NOMO-1 treated with DMSO at 0.1 percent for 48 hours (cell line): ENCODE data around the gene ABCA3.
A peak's percentile ranks its signal among the peaks of the same experiment; 100 is the strongest.

ENCODE experiments used
- DNase-seq: peaks from one replicate; lab custom pipeline; 2025; ENCODE audit not compliant: unreplicated experiment; lab: John Stamatoyannopoulos, UW

The ABCA3 gene

GRCh38 chr16:2319606-2320005 lies 20.9 kb downstream of the ABCA3 start:
- no peak for DNase-seq

DNA sequence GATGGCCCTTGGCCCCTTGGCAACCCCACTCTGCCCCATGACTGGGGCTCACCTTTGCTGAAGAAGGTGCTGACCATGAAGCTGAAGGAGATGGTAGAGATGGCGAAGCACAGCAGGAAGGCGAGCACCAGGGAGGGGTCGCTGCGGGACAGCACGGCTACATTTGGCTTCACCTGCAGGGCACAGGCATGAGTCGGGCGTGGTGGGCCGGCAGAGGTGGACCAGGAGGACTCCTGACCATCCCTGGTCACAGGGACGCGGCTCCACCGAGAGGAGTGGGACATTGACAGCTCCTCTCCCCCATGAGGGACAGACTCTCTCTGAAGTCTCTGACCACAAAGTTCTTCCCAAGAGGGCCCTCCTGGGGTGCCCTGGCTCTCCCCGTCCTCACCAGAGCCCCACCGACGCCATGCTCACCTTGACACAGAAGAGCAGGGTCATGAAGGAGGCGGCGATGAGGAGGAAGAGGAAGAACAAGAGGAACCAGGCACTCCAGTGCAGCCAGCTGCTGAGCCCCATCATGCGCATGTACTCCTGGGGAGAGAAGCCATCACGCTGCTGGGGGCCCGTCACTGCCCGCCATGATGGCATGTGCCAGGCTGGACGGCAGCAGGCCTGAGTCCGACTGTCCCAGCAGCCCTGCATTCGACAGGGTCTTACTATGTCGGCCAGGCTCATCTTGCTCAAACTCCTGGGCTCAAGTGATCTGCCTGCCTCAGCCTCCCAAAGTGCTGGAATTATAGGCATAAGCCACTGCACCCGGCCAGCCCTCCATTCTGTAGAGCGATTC lies 23.1 kb downstream of the ABCA3 start:
- no peak for DNase-seq

GRCh38 chr16:2308089-2308962 lies 32.2 kb downstream of the ABCA3 start:
- no peak for DNase-seq

GRCh38 chr16:2299915-2300192 lies 40.7 kb downstream of the ABCA3 start:
- no peak for DNase-seq

GRCh38 chr16:2299121-2299914 lies 41.2 kb downstream of the ABCA3 start:
- no peak for DNase-seq

DNA sequence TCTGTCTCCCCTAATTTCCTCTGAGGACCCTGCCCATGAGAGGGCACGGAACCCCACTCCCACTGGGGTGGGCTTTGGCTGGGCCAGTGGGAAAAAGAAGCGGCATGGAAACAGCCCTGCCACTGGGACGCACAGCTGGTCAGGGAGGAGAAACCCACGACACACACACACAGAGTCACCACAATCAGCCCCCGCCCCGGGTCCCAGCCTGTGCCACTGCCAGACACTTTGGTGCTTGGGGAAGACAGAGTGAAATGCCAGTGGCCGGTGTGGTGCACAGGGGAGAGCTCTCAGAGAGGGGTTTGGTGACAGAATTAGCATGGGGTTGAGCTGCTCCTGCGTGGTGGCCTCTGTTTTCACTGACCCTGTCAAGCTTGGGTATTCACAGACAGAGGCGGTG lies 41.9 kb downstream of the ABCA3 start:
- no peak for DNase-seq

DNA sequence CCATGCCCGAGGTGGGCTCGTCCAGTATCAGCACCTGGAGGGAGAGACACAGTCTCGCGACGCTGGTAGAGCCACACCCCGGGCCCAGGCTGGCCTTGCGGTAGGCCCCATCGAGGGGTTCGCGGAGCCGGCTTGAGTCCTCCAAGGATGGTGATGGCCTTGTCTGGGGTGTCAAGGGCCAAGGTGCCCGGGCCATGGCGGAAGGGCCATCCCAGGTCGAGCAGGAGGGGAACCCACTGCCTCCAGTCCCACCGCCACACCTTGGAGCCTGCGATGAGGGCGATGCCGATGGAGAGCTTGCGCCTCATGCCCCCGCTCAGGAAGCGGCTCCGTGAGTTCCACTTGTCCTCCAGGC lies 43.0 kb downstream of the ABCA3 start:
- DNase-seq = no peak

DNA sequence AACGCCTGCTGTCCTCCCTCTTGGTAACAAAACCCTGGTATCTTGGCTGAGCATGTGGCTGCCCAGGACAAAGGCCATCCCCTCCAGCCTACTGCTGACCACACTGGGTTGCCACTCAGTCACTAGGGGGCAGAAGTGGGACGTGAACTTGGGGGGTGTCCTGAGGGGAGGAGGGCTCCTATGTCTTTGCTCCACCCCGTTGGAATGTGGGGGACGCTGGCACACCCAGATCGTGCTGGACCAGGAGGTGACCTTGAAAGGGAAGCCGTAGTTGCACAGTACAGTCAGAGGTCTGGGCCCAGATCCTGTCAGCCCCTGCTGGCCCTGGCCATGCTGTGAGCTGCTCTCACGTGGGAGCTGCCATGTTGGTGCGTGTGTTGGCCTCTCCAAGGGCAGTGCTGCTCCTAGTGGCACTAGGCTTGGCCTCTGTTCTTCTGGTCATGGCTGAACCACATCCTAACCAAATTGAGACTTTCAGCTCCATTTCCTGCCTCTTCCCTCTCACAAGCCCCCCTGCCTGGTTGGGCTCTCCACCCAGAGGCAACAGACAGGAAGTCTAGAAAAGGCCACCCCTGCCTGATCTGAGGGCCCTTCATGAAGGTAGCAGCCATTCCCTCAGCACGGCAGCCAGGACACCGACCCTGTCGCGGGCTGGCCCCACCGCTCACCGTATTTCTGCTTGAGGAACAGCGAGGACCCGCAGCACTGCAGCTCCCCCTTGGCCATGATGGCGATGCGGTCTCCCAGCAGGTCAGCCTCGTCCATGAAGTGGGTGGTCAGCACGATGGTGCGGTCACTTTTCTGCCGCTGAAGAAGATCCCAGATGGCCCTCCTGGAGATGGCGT lies 43.6 kb downstream of the ABCA3 start:
- DNase-seq = no peak

- DNase-seq = peak; percentile 18
Observed at GRCh38 chr16:2295056-2295798, 45.3 kb downstream of the ABCA3 start.

- no peak for DNase-seq
Observed at GRCh38 chr16:2292221-2292620, 48.3 kb downstream of the ABCA3 start.

GRCh38 chr16:2289282-2289681 lies 51.2 kb downstream of the ABCA3 start:
- no peak for DNase-seq

- no peak for DNase-seq
Observed at GRCh38 chr16:2288726-2289125, 51.8 kb downstream of the ABCA3 start.

DNA sequence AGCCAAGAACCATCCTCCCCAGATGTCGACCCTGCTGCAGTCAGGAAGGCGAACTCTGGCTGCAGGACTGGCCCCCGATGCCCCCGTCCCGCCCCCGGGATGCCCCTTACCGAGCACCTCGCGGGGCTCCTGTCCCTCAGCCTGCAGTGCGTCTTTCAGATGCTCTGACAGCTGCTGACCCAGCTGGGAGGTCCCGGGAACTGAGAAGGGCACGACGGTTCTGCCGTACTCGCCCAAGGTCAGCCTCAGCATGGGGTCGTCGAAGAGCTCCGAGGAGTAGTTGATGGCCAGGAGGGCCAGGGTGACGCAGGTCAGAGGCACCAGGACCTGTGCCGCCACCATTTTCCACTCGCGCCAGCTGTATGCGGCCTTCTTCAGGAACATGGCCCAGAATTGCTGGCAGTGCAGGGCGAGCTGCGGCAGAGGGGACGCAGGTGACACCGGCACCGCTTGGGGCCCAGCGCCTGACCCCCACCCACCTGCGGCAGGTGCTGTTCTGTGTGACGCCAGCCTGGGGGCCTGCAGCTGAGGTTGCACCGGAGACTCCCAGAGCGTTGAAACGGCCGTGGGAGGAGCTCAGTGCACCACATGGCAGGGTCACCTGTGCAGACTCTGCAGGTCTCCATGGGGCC lies 52.5 kb downstream of the ABCA3 start:
- DNase-seq = no peak

- no peak for DNase-seq
Observed at GRCh38 chr16:2286550-2286949, 54.0 kb downstream of the ABCA3 start.

DNA sequence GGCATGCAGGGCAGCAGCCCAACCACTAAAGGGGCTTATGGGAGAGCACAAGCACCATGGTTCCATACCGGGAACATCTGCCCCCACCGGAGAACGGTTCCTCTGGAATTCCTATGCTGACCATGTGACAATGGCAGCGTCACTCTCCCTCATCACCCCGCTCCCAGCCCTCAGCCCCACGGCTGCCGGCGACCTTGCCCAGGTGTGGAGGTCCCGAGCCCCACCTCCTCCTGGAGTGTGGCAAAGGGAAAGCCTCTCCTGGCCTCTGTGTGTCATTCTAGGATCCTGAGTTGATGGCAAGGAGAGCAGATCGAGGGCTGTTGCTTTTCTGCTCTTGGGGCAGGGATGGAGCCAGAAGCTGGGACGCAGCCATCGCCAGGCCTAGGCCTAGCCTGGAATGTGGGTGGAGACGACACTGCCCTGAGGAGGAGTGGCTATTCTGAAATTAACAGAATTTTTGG lies 54.8 kb downstream of the ABCA3 start:
- DNase-seq = no peak

DNA sequence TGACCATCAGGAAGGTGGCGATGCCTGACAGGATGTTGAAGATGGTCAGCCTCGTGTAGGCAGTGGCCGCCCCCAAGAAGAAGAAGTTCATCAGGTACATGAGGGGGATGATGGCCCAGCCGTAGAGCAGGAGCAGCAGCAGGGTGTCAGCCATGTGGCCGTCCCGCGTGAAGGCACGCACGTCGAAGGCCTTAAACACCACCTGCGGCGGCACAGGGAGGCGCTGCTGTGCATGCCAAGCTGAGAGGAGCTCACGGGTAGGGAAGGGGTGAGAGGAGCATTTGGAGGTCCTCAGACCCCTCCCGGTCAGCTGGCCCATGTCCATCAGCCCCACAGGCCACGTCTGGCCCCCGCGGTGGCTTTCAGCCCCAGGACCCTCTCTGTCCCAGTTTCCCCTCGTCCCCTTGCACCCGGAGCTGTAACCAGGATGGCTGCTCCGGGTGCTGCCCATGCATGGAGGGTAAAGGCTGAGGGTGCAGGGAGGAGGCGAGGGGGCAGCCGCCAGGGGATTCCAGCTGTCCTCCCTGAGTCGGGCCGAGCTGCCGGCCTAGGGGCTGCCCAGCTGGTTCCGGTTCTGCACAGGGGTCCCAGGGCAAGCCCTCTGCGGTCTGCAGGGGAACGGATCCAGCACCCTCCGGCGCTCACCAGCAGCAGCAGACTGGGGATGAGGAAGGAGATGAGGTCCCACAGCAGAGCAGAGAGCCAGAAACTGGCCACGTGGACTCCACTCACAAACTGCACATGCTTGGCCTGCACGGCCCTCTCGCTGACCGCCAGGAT lies 55.5 kb downstream of the ABCA3 start:
- DNase-seq = no peak

DNA sequence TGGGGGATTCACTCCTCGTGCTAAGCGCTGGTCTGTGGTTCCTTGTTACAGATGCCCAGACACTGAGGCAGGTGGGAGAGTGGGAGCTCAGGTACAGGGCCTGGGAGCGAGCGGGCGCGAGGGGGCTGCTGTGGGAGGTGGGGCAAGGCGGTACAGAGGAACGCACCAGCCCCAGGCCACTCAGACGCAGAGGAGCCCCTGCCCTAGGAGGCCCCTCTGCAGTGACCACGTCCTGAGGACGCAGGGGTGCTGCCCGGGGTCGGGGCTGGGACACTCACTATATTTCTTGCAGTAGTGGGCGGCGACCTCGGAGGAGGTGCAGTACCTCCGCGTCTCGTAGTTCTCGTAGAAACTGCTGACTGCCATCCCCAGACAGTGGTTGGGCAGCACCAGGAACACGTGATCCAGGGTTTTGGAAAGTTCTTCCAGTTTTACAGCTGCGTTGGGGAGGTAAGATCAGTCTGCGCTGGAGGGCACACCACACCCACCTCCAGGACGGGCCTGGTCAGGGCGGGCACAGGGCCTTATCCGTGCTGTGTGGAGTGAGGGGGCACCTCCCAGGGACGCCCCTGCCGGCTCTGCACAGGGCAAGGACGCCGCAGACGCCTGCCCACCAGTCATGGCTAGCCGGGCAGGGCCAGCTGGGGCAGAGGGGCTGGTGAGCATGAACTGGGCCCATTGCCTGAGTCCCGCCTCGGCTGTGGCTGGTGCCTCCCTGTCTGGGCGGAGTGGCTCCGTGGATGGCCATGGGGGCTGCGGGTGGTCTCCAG lies 56.3 kb downstream of the ABCA3 start:
- DNase-seq = no peak
